Dedifferentiated amniotic fluid mesenchymal stem cell (primary cell): ENCODE measurements around the gene MTHFD1L.

Experiments used
- DNase-seq: peaks from one replicate; pipeline ENCODE4 v3.0.0-alpha.2; 2016; ENCODE audit errors: extremely low spot score

The MTHFD1L gene

DNA sequence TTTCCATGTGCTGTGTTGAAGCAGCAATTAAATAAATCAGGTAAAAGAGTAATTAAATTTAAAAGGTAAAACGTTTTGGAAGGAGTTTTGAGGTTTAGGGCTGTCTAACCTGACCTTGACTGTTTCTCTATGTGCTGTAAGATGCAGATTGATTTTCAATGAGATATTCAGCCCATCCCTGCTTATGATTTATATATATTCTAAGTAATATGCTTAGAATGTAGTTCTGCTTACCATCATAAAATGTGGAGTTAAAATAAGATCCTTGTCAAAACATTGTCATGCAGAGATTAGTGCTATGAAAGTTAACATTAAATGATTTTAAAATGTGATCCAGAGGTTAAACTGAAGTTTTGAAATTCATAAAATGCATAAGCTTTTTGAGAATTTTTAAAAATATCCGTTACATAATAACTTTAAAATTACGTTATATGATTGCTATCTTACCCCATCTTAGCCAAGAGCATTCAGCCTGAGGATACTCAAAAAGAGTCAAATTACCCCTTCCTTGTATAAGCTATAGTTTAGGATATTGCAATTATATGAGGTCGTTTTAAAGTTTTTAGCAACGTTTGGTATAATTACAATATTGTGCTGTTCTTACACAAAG is 122.5 kb downstream of the MTHFD1L start:
- peak; percentile 46 for DNase-seq

DNA sequence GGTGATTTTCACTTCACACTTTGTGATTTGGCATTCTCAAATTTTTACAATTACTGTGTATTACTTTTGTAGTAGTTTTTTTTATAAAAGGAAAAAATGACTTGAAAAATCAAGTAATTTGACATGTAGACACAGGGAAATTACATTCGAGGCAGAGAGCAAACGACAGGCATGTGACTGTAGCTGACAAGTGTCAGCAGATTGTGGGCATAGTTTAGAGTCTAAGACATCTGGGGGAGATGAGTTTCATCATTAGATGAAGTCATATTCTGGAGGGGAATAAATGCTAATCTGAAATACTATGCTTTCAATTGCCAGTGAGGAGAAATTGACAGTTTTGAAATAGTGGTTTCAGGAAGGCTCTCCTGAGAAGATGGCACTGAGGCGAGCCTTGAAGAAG is 126.0 kb downstream of the MTHFD1L start:
- DNase-seq, result no peak

DNA sequence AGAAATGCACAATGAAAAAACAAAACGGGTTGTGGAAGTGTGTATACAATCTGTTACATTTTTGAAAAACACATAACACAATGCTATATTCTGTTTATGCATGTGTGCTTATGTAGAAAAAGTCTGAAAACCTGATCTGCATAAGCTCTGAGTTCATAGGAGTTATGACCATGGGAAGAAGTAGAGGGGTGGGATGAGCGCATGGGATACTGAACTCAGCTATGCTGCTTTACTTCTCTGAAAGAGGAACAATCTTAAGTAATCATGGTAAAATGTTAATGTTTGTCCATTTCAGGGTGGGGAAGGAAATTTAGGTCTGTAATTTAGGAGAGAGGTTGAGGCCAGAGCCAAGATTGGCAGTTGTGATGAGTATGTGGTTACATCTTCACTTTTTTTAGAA is 126.8 kb downstream of the MTHFD1L start:
- no peak for DNase-seq

- no peak for DNase-seq
Observed at GRCh38 chr6:150992703-150993102, 127.2 kb downstream of the MTHFD1L start.

DNA sequence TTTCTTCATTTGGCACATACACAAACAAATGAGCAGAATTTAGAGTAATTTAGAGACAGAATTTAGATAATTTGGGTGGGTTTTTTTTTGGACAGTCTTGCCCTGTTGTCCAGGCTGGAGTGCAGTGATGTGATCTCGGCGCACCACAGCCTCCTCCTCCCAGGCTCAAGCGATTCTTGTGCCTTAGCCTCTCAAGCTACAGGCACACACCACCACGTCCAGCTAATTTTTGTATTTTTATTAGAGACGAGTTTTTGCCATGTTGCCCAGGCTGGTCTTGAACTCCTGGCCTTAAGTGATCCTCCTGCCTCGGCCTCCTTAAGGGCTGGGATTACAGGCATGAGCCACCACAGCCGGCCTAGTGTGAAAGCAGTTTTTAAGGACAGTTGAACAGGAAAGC is 127.8 kb downstream of the MTHFD1L start:
- DNase-seq, result no peak

- no peak for DNase-seq
Observed at GRCh38 chr6:150994026-150994425, 128.5 kb downstream of the MTHFD1L start.

- DNase-seq, result no peak
Observed at GRCh38 chr6:150996968-150997367, 131.5 kb downstream of the MTHFD1L start.

- no peak for DNase-seq
Observed at GRCh38 chr6:150999107-150999506, 133.6 kb downstream of the MTHFD1L start.

- DNase-seq, result no peak
Observed at GRCh38 chr6:150999576-150999975, 134.1 kb downstream of the MTHFD1L start.

GRCh38 chr6:151001387-151002056 is 136.0 kb downstream of the MTHFD1L start:
- DNase-seq, result no peak

- DNase-seq, result no peak
Observed at GRCh38 chr6:151002057-151002450, 136.6 kb downstream of the MTHFD1L start.

- no peak for DNase-seq
Observed at GRCh38 chr6:151002491-151002935, 137.0 kb downstream of the MTHFD1L start.

DNA sequence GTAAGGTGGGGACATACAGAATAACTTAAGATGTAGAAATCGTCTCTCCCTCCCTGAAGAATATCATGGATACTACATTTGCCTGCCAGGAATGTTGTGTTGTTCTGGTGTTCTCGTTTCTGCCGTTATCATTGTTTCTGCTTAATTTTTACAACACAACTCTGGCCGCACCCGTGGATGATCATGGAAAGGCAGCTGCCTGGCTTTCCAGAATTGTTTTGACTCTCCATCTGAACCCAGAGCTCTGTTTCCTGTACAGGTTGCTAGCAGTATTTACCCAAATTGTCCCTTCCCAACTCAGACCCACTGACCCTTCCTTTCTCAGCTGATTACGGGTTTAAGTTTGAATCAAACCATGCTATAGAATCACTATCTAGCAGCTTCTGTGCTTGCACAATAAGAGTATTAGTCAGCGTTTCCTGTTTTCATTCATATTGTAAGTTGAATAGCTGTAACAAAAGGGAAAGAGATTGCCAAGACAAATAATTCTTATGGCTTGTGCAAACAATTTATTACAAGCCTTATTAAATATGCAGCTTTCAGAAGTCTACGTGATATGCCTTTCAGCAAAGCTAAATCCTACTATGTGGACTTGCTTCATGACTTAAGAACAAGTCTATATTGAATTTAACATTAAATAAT is 139.0 kb downstream of the MTHFD1L start:
- peak; percentile 94 for DNase-seq

DNA sequence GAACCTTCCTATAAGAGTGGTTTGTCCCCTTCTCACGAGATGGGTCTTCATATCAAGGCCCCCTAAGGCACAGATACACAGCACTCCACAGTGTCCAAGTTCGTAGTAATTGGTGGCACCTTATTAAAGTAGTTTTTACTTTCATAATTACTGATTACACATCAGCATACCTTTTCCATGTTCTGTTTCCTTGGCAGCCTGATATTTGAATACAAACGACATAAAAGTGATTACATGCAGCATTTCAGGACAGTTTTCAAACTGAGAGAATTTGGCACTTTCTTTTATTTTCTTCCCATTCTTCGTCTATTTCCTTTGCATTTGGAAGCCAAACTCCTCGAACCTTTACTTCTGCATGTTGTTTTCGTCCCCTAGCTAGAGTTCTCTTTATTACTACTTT is 139.7 kb downstream of the MTHFD1L start:
- DNase-seq, result no peak

- no peak for DNase-seq
Observed at GRCh38 chr6:151005896-151006632, 140.6 kb downstream of the MTHFD1L start.

GRCh38 chr6:151007076-151007475 is 141.6 kb downstream of the MTHFD1L start:
- DNase-seq, result no peak

GRCh38 chr6:151007922-151008321 is 142.4 kb downstream of the MTHFD1L start:
- no peak for DNase-seq

DNA sequence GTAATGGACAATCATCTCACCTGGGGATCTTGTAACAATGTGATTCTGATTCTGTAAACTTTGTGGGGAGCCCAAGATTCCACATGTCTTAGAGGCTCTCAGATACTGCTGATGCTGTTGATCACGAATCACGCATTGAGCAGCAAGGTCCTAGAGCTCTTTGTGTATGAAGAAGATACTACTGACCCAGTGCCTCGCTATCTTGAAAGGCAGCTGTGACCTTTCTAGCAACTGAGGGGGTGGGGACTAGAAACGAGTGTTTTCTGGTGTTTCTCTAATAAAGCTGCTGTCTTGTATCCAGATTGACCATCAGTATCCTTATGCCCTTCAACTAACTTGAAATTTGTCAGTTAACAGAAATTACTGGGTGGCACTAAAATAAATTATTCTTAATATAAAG is 142.9 kb downstream of the MTHFD1L start:
- DNase-seq, result no peak

DNA sequence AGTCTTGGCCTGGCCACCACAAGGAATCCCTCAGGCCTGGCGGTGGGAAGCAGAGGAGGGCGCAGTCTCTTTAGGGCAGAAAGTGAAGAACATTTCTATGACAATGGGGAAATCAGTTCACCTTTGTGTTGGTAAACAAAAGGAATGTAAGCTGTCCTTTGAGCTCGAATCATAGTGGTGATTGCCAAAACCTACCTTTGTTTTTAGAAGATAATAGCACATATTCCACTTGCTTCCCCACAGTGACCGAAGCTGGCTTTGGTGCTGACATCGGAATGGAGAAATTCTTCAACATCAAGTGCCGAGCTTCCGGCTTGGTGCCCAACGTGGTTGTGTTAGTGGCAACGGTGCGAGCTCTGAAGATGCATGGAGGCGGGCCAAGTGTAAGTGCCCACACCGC is 144.1 kb downstream of the MTHFD1L start:
- DNase-seq, result no peak

DNA sequence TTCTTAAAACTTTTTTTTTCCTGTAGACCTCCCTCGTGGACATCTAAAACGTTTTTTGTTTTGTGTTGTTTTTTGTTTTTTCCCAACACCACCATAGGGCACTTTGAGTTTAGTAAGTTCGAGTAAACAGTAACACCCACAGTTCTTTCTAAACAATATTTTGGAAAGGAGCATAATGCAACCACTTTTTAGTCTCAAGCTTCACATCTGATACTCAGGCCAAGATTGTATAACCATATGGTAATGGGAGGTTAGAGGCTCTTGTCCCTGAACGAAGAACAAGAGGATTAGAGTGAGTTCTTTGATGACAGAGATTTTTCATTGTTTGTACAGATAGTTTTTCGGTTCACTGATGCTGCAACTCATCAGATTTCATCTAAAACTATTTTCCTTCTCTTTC is 144.6 kb downstream of the MTHFD1L start:
- no peak for DNase-seq

DNA sequence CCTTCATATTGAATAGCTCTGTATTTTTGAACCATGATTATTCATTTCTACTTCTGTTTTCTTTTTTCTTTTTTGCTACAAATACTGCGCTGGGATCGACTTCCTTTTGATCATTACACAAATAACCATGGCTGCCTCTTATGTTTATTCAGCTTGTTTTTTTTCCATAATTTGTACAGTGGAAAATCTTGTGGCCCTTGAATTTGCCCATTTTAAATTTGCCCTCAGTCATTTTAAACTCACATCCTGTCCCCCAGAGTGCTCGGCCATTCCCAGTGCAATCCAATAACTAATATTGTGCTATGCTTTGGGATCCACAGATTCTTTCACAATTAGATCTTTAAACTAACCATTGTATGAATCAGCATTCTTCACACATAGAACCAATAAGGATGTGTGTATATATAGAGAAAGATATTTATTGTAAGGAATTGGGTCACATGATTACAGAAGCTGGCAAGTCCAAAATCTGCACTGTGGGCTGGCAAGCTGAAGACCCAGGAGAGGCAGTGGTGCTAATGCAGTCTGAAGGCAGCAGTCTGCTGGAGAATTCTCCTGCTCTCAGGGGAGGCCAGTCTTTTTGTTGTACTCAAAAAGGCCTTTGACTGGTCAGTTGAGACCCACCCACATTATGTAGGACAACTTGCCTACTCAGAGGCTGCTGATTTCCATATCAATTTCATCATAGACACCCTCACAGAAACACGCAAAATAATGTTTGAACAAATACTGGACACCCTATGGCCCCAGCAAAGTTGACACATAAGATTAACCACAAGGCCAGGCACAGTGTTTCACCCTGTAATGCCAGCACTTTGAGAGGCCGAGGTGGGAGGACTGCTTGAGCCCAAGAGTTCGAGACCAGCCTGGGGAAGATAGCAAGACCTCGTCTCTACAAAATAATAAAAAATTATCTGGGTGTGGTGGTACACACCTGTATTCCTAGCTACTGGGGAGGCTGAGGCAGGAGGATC is 147.1 kb downstream of the MTHFD1L start:
- DNase-seq, result peak; percentile 35
